Fibroblast of skin of scalp (primary cell): ENCODE measurements around the gene INS.
"Not testable (repeated sequence)": the region's sequence is repeated elsewhere in the genome, so short reads cannot be mapped to it uniquely, and the experiment has no call there.

Experiments used
- DNase-seq: peaks from one replicate; pipeline ENCODE4 v3.0.0-alpha.2; 2013

The INS gene

GRCh38 chr11:2198621-2199365 is 37.8 kb upstream of the INS start:
- DNase-seq = no peak

GRCh38 chr11:2197771-2198520 is 36.9 kb upstream of the INS start:
- DNase-seq = no peak

GRCh38 chr11:2196970-2197770 is 36.2 kb upstream of the INS start:
- peak; percentile 51 for DNase-seq

GRCh38 chr11:2195756-2196088 is 34.7 kb upstream of the INS start:
- no peak for DNase-seq

GRCh38 chr11:2194877-2195755 is 34.1 kb upstream of the INS start:
- DNase-seq = peak; percentile 18

- not testable (repeated sequence) for DNase-seq
These were observed 33.0 kb upstream of the INS start for GRCh38 chr11:2193888-2194595.

- no peak for DNase-seq
These were observed 32.3 kb upstream of the INS start for GRCh38 chr11:2193099-2193887.

GRCh38 chr11:2192435-2192834 is 31.4 kb upstream of the INS start:
- DNase-seq = no peak

- no peak for DNase-seq
These were observed 30.9 kb upstream of the INS start for GRCh38 chr11:2191883-2192282.

- no peak for DNase-seq
These were observed 29.9 kb upstream of the INS start for GRCh38 chr11:2190657-2191471.

GRCh38 chr11:2189938-2190656 is 29.1 kb upstream of the INS start:
- no peak for DNase-seq

GRCh38 chr11:2188745-2189144 is 27.7 kb upstream of the INS start:
- no peak for DNase-seq

- no peak for DNase-seq
These were observed 26.3 kb upstream of the INS start for GRCh38 chr11:2187280-2187707.

- DNase-seq = peak; percentile 13
These were observed 25.8 kb upstream of the INS start for GRCh38 chr11:2186669-2187279.

GRCh38 chr11:2185324-2186085 is 24.5 kb upstream of the INS start:
- no peak for DNase-seq

- DNase-seq = no peak
These were observed 21.9 kb upstream of the INS start for GRCh38 chr11:2182692-2183474.

GRCh38 chr11:2182075-2182474 is 21.1 kb upstream of the INS start:
- no peak for DNase-seq
